H1 (cell line): Measurements from ENCODE around the gene KLK7. TPM values are rescaled to one million over a fixed set of nuclear protein-coding genes. Genes with fewer than 3 reads are reported as not detected.

Experiments
- CTCF ChIA-PET: fragments of 300-600 bp; sonication (Branson Sonifier 250); formaldehyde crosslinking; loops from one replicate; lab custom pipeline; 2021; ENCODE audit not compliant: partially characterized antibody; lab: Charles Lee
- POLR2A ChIA-PET: fragments of 300-600 bp; sonication (Branson Sonifier 250); formaldehyde crosslinking; loops from one replicate; lab custom pipeline; 2021; ENCODE audit warnings: inconsistent platforms; ENCODE audit not compliant: partially characterized antibody; lab: Charles Lee
- DNase-seq, 2 experiments: peaks; one replicate each; pipeline versions ENCODE4 v3.0.0 to v3.0.0-alpha.2; 2010 to 2022; ENCODE audit warnings: low spot score in 2 of 2, low read depth in 1 of 2, mixed read lengths in 1 of 2
- FAIRE-seq: peaks from 2 replicates; lab custom pipeline; 2011; peaks lifted over from hg19 to GRCh38; lab: Jason Lieb, UNC
- H2AFZ ChIP-seq: 2 replicates; pipeline ENCODE4 v1.8.1; 2012; ENCODE audit warnings: low read length, inconsistent platforms
- H2AK5ac ChIP-seq: 2 replicates; pipeline ENCODE4 v1.6.1; 2013; ENCODE audit warnings: low read depth, low read length
- H2BK120ac ChIP-seq: replicated peaks from 2 replicates; pipeline ENCODE3; 2013; ENCODE audit warnings: low read depth, low read length, inconsistent platforms
- H2BK12ac ChIP-seq: 2 replicates; pipeline ENCODE4 v1.6.1; 2013; ENCODE audit warnings: low read depth, low read length
- H2BK15ac ChIP-seq: 2 replicates; pipeline ENCODE4 v1.6.1; 2013; ENCODE audit warnings: low read length
- H2BK20ac ChIP-seq: 2 replicates; pipeline ENCODE4 v1.6.1; 2013; ENCODE audit warnings: low read length
- H2BK5ac ChIP-seq: 2 replicates; pipeline ENCODE4 v1.6.1; 2013; ENCODE audit warnings: low read depth, low read length
- H3K14ac ChIP-seq: 2 replicates; pipeline ENCODE4 v1.6.1; 2013; ENCODE audit warnings: inconsistent platforms; ENCODE audit not compliant: insufficient read length
- H3K18ac ChIP-seq: 2 replicates; pipeline ENCODE4 v1.6.1; 2013; ENCODE audit warnings: low read length; ENCODE audit errors: extremely low read depth
- H3K23ac ChIP-seq: 2 replicates; pipeline ENCODE4 v1.6.1; 2013; ENCODE audit warnings: inconsistent platforms; ENCODE audit not compliant: insufficient read length
- H3K23me2 ChIP-seq: 2 replicates; pipeline ENCODE4 v1.6.1; 2013; ENCODE audit warnings: low read depth, low read length
- H3K27ac ChIP-seq: 2 replicates; pipeline ENCODE4 v1.6.1; 2011; ENCODE audit warnings: low read depth, low read length, inconsistent platforms
- H3K27me3 ChIP-seq, 4 experiments: replicated peaks in 1 of 4; 1 replicate in 1 of 4; 2 replicates in 3 of 4; pipeline versions ENCODE4 v1.6.1 to v1.8.1; 2011 to 2013; ENCODE audit warnings: low read length in 3 of 4, mild to moderate bottlenecking in 3 of 4, inconsistent platforms in 2 of 4, mixed read lengths in 2 of 4, moderate library complexity in 1 of 4; ENCODE audit not compliant: control insufficient read depth in 3 of 4, insufficient read depth in 3 of 4; ENCODE audit errors: extremely low read depth in 1 of 4
- H3K36me3 ChIP-seq, 4 experiments: 2 replicates each; pipeline versions ENCODE4 v1.6.1 to v1.8.1; 2011 to 2013; ENCODE audit warnings: mild to moderate bottlenecking in 4 of 4, low read length in 3 of 4, moderate library complexity in 2 of 4, control low read depth in 1 of 4, inconsistent platforms in 1 of 4; ENCODE audit not compliant: insufficient read depth in 4 of 4, control insufficient read depth in 2 of 4
- H3K4ac ChIP-seq: replicated peaks from 2 replicates; pipeline ENCODE3; 2013; ENCODE audit warnings: low read length, low read depth, mixed read lengths, inconsistent platforms; ENCODE audit not compliant: insufficient read length
- H3K4me1 ChIP-seq, 4 experiments: replicated peaks in 1 of 4; 1 replicate in 1 of 4; 2 replicates in 3 of 4; pipeline versions ENCODE4 v1.6.1 to v1.8.1; 2011 to 2013; ENCODE audit warnings: low read length in 3 of 4, inconsistent platforms in 2 of 4, mixed read lengths in 1 of 4; ENCODE audit not compliant: insufficient read depth in 4 of 4, control insufficient read depth in 3 of 4
- H3K4me2 ChIP-seq, 2 experiments: 2 replicates each; pipeline versions ENCODE4 v1.6.1 to v1.8.1; 2011 to 2013; ENCODE audit warnings: low read depth in 2 of 2, low read length in 2 of 2, control low read depth in 1 of 2, inconsistent platforms in 1 of 2, mild to moderate bottlenecking in 1 of 2; ENCODE audit not compliant: insufficient read depth in 1 of 2
- H3K4me3 ChIP-seq, 4 experiments: fragments of 200-600, 300-600 bp in 1 of 4; sonication (generic), shearing (Covaris generic), sonication (Bioruptor Twin) in 1 of 4; 2 replicates each; pipeline versions ENCODE4 v1.5.1 to v1.8.1; 2011 to 2016; ENCODE audit warnings: low read length in 4 of 4, low read depth in 3 of 4, control low read depth in 2 of 4, inconsistent platforms in 2 of 4, mild to moderate bottlenecking in 2 of 4, mixed read lengths in 1 of 4, moderate library complexity in 1 of 4; ENCODE audit not compliant: insufficient read depth in 2 of 4; ENCODE audit errors: extremely low read depth in 1 of 4
- H3K56ac ChIP-seq: replicated peaks from 2 replicates; pipeline ENCODE3; 2013; ENCODE audit warnings: low read depth, mild to moderate bottlenecking, mixed read lengths, low read length, inconsistent platforms; ENCODE audit not compliant: insufficient read length
- H3K79me1 ChIP-seq: 2 replicates; pipeline ENCODE4 v1.6.1; 2013; ENCODE audit warnings: low read depth, low read length, control low read depth
- H3K79me2 ChIP-seq, 2 experiments: 2 replicates each; pipeline versions ENCODE4 v1.6.1 to v1.8.1; 2012 to 2013; ENCODE audit warnings: low read length in 2 of 2, mild to moderate bottlenecking in 2 of 2, inconsistent platforms in 1 of 2; ENCODE audit not compliant: insufficient read depth in 2 of 2, control insufficient read depth in 1 of 2
- H3K9ac ChIP-seq, 4 experiments: replicated peaks in 1 of 4; 1 replicate in 1 of 4; 2 replicates in 3 of 4; pipeline versions ENCODE4 v1.6.1 to v1.8.1; 2011 to 2013; ENCODE audit warnings: low read depth in 3 of 4, low read length in 3 of 4, control low read depth in 2 of 4, mild to moderate bottlenecking in 2 of 4, moderate library complexity in 2 of 4, inconsistent platforms in 1 of 4; ENCODE audit errors: extremely low read depth in 1 of 4
- H3K9me3 ChIP-seq, 2 experiments: 2 replicates each; pipeline versions ENCODE4 v1.6.1 to v1.8.1; 2012 to 2013; ENCODE audit warnings: mild to moderate bottlenecking in 2 of 2, moderate library complexity in 2 of 2, control low read depth in 1 of 2, inconsistent platforms in 1 of 2, low read depth in 1 of 2, low read length in 1 of 2, mixed read lengths in 1 of 2; ENCODE audit not compliant: insufficient read depth in 2 of 2
- H4K20me1 ChIP-seq, 2 experiments: replicated peaks in 1 of 2; 2 replicates each; pipeline versions ENCODE3 to v1.8.1; 2011 to 2013; ENCODE audit warnings: inconsistent platforms in 2 of 2, low read length in 2 of 2, mild to moderate bottlenecking in 1 of 2; ENCODE audit not compliant: insufficient read depth in 2 of 2, control insufficient read depth in 1 of 2
- H4K5ac ChIP-seq: 2 replicates; pipeline ENCODE4 v1.6.1; 2013; ENCODE audit warnings: low read length, low read depth, mixed read lengths, inconsistent platforms; ENCODE audit not compliant: insufficient read length
- H4K8ac ChIP-seq: 2 replicates; pipeline ENCODE4 v1.8.0; 2013; ENCODE audit warnings: mild to moderate bottlenecking, moderate library complexity, low read length, inconsistent platforms; ENCODE audit not compliant: insufficient read depth; ENCODE audit errors: extremely low read depth
- H4K91ac ChIP-seq: replicated peaks from 2 replicates; pipeline ENCODE3; 2013; ENCODE audit warnings: low read length, mixed read lengths, inconsistent platforms; ENCODE audit not compliant: insufficient read length
- NANOG ChIP-seq: IDR thresholded peaks from 2 replicates; pipeline ENCODE4 v1.6.1; 2011; ENCODE audit warnings: low read length, low read depth, mild to moderate bottlenecking, inconsistent platforms; ENCODE audit not compliant: insufficient read depth, poor library complexity, severe bottlenecking
- SRF ChIP-seq: IDR thresholded peaks from 2 replicates; pipeline ENCODE4 v1.6.1; 2011; ENCODE audit warnings: mild to moderate bottlenecking, low read depth, low read length, moderate library complexity
- WGBS, 2 experiments: shearing (Covaris generic) in 1 of 2; methylation state at CpG; one replicate each; pipeline versions ENCODE4 v1.1.6 to v1.1.7; 2013 to 2015; ENCODE audit warnings: low lambda C conversion rate in 2 of 2, mixed read lengths in 2 of 2, inconsistent platforms in 1 of 2, low coverage in 1 of 2, missing lambda C conversion rate in 1 of 2; ENCODE audit not compliant: insufficient replicate concordance in 2 of 2, insufficient coverage in 1 of 2, insufficient read length in 1 of 2; ENCODE audit errors: extremely low coverage in 1 of 2, missing lambda C conversion rate in 1 of 2; 5-methylcytosine and 5-hydroxymethylcytosine counted together
- polyA plus RNA-seq, 7 experiments: library from polyadenylated mRNA; depleted of rRNA in 3 of 7; stranded (reverse) in 5 of 7; unstranded in 2 of 7; fragments of >200 nt in 5 of 7; fragments of 200-250 nt in 2 of 7; gene quantifications; 1 replicate in 5 of 7; 2 replicates in 1 of 7; 4 replicates in 1 of 7; pipeline versions ENCODE4 v1.2.1 to v1.2.3, GENCODE V29; 2011 to 2013; ENCODE audit warnings: missing spikeins in 2 of 7, mixed read lengths in 2 of 7
- total RNA-seq: library from RNA; stranded (reverse); fragmentation: NEBNext Ultra II Directional; extraction: Animal tissue kit (Norgen Biotek cat#: 25700); gene quantifications from 2 replicates; pipeline ENCODE4 v1.2.1, GENCODE V29; 2021
- TF ChIP-seq, protein P1 (sequence below): IDR thresholded peaks from 2 replicates; pipeline ENCODE4 v1.6.1; 2011; ENCODE audit warnings: low read depth, mild to moderate bottlenecking, low read length; ENCODE audit not compliant: insufficient read depth
- TF ChIP-seq, protein P2 (sequence below): IDR thresholded peaks from 2 replicates; pipeline ENCODE4 v1.6.1; 2012; ENCODE audit warnings: low read length, inconsistent platforms
- TF ChIP-seq, protein P3 (sequence below): IDR thresholded peaks from 2 replicates; pipeline ENCODE4 v1.6.1; 2011; ENCODE audit warnings: low read length, improper control_type of control experiment

The KLK7 gene
- total and polyA plus RNA-seq, 2 of the 8 experiments (the other 6 are each of a cell fraction or from before 2014, with no cell fraction given): 0.73 to 1.4 TPM

DNA sequence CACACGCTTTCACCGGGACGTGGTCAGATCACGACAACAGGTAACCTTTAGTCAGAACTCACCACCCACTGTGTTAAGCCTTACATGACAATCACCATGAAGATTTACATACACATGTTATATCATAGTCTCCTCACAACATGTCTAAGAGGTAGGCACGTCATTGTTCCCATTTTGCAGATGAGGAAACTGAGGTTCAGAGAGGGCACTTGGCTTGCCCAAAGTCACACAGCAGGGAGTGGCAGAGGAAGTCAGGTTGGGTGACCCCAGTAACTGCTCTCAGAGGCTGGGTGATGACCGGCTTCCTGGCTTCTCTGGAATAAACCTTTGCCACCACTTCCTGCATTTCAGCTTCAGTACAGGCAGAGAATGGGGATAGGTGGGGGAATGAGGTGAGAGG, 30.5 kb upstream of the KLK7 start:
- no peak overlapping the region for H2BK12ac ChIP-seq
- no peak overlapping the region for H3K18ac ChIP-seq
- no peaks in the 10 kb centered on the region for H3K9me3 ChIP-seq
- no peak overlapping the region for H2BK5ac ChIP-seq
- no peak overlapping the region for H3K4me3 ChIP-seq
- H3K79me2 ChIP-seq: no peaks in the 10 kb centered on the region
- no peak overlapping the region for H4K5ac ChIP-seq
- H3K27ac ChIP-seq: no peak overlapping the region
- H2BK15ac ChIP-seq: no peak overlapping the region
- H4K91ac ChIP-seq: no peak overlapping the region
- no peaks in the 10 kb centered on the region for H3K36me3 ChIP-seq
- H3K4me1 ChIP-seq: peaks cover 0 to 2% (median under 1%) of the 10 kb centered on the region in 4 experiments; a peak in 2 of 7 replicates
- H2AK5ac ChIP-seq: no peak overlapping the region
- no peak overlapping the region for H3K4ac ChIP-seq
- ChIA-PET POLR2A (interaction anchor here (0.7 to 1.0 kb wide), 2 partner anchors 9 to 223 kb away, joined by 3 read pairs; no protein-coding TSS in a partner anchor), CTCF (interaction anchor here (1.0 to 15.0 kb wide), 3 partner anchors 13 to 92 kb away, joined by 4 to 269 read pairs (median 18); partner anchors contain the start of gene KLK8)
- DNase-seq: no peak
- H2AFZ ChIP-seq: no peak overlapping the region
- H4K8ac ChIP-seq: no peak overlapping the region; the same call in 1 of the 2 replicates
- no peak overlapping the region for H3K9ac ChIP-seq
- WGBS, 2 experiments: 84% methylated on average over 6 of the region's 6 CpGs; no CpG with 5 or more reads in 1 of the 2 experiments
- H3K23ac ChIP-seq: no peak overlapping the region
- no peaks in the 10 kb centered on the region for H3K79me1 ChIP-seq
- peaks cover 12% of the 10 kb centered on the region; the same call in 1 of the 2 replicates for H3K23me2 ChIP-seq
- no peak overlapping the region for H3K56ac ChIP-seq
- no peak overlapping the region for H3K14ac ChIP-seq
- no peaks in the 10 kb centered on the region for H4K20me1 ChIP-seq
- no peak overlapping the region for H2BK120ac ChIP-seq
- no peak overlapping the region for H2BK20ac ChIP-seq
- TF ChIP-seq, protein P1, sequence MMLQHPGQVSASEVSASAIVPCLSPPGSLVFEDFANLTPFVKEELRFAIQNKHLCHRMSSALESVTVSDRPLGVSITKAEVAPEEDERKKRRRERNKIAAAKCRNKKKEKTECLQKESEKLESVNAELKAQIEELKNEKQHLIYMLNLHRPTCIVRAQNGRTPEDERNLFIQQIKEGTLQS: no peak
- TF ChIP-seq, protein P2, sequence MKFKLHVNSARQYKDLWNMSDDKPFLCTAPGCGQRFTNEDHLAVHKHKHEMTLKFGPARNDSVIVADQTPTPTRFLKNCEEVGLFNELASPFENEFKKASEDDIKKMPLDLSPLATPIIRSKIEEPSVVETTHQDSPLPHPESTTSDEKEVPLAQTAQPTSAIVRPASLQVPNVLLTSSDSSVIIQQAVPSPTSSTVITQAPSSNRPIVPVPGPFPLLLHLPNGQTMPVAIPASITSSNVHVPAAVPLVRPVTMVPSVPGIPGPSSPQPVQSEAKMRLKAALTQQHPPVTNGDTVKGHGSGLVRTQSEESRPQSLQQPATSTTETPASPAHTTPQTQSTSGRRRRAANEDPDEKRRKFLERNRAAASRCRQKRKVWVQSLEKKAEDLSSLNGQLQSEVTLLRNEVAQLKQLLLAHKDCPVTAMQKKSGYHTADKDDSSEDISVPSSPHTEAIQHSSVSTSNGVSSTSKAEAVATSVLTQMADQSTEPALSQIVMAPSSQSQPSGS: no peak
- no peak for TF ChIP-seq NANOG
- TF ChIP-seq SRF: no peak
- TF ChIP-seq, protein P3, sequence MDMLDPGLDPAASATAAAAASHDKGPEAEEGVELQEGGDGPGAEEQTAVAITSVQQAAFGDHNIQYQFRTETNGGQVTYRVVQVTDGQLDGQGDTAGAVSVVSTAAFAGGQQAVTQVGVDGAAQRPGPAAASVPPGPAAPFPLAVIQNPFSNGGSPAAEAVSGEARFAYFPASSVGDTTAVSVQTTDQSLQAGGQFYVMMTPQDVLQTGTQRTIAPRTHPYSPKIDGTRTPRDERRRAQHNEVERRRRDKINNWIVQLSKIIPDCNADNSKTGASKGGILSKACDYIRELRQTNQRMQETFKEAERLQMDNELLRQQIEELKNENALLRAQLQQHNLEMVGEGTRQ: no peak
- no peak for FAIRE-seq
- H3K4me2 ChIP-seq: no peak overlapping the region
- H3K27me3 ChIP-seq: peaks cover 0 to 22% (median 16%) of the 10 kb centered on the region in 4 experiments; a peak in 5 of 7 replicates
